HEK293 (cell line): ENCODE data around the gene CYP4F3.

ENCODE experiments used
- TCF7L2 ChIP-seq: IDR thresholded peaks from 2 replicates; pipeline ENCODE4 v1.6.1; 2011; ENCODE audit warnings: low read depth, mild to moderate bottlenecking, inconsistent platforms, low read length, moderate library complexity, borderline replicate concordance
- ZNF544 ChIP-seq: fragments of 450-650 bp; formaldehyde crosslinking; IDR thresholded peaks from 2 replicates; pipeline ENCODE4 v1.5.0; 2017; ENCODE audit warnings: missing biosample characterization, missing genetic modification characterization
- TF ChIP-seq, protein P1 (sequence below): fragments of 450-650 bp; formaldehyde crosslinking; IDR thresholded peaks from 2 replicates; pipeline ENCODE4 v1.5.1; 2016; ENCODE audit warnings: missing biosample characterization, missing genetic modification characterization

DNA sequence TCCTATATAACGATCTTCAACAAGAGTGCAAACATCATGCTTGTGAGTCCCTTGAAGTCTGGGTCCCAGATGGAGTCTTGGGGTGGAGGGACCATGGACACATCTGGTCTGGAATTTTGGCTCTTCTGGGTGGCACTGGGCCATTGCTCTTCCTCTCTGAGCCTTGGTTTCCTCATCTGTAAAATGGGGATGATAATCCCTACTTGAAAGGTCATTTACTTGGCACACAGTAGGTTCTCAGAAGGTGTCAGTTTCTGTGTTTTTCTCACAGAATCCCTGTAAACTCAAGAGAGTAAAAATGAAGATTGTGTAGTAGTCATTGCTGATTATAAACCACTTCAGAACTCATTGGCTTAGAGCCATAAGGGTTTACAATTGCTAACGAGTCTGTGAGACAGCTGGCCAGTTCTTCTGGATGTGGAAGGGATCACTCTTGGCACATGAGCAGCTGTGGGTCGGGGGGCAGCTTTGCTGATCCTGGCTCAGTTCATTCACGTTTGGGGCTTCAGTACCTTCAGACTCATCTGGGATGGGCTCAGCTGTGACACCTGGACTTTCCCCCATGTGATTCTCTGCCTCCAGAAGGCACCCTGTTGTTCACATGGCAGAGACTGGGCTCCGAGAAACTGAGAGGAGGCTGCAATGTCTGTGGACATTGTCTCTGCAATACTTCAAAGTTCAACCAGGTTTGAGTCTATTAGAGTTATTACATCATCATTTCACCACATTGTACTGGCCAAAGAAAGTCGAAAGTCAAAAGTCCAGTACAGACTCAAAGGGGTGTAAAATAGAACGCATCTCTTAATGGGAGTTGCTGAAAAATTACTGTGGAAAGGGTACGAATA is 40.0 kb downstream of the CYP4F3 start:
- no peak for TF ChIP-seq ZNF544 (tag by site-specific recombination)
- no peak for TF ChIP-seq TCF7L2
- TF ChIP-seq, protein P1, sequence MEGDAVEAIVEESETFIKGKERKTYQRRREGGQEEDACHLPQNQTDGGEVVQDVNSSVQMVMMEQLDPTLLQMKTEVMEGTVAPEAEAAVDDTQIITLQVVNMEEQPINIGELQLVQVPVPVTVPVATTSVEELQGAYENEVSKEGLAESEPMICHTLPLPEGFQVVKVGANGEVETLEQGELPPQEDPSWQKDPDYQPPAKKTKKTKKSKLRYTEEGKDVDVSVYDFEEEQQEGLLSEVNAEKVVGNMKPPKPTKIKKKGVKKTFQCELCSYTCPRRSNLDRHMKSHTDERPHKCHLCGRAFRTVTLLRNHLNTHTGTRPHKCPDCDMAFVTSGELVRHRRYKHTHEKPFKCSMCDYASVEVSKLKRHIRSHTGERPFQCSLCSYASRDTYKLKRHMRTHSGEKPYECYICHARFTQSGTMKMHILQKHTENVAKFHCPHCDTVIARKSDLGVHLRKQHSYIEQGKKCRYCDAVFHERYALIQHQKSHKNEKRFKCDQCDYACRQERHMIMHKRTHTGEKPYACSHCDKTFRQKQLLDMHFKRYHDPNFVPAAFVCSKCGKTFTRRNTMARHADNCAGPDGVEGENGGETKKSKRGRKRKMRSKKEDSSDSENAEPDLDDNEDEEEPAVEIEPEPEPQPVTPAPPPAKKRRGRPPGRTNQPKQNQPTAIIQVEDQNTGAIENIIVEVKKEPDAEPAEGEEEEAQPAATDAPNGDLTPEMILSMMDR (tag by site-specific recombination) = no peak
